HepG2 (cell line): ENCODE data around the gene LRRC3C. TPM values are rescaled to one million over a fixed set of nuclear protein-coding genes. Genes with fewer than 3 reads are reported as not detected.

Source experiments
- ESRRA ChIP-seq: sonication (generic); formaldehyde crosslinking; IDR thresholded peaks from 2 replicates; pipeline ENCODE4 v1.5.1; 2020; ENCODE audit warnings: mild to moderate bottlenecking, low read depth, missing genetic modification reagents
- FOXC1 ChIP-seq: sonication (generic); formaldehyde crosslinking; IDR thresholded peaks from 2 replicates; pipeline ENCODE4 v1.8.0; 2022; ENCODE audit warnings: mild to moderate bottlenecking, missing genetic modification reagents, borderline replicate concordance
- KAT7 ChIP-seq: IDR thresholded peaks from 2 replicates; pipeline ENCODE4 v1.6.1; 2018; ENCODE audit warnings: borderline replicate concordance, missing compliant biosample characterization
- MIXL1 ChIP-seq: IDR thresholded peaks from 2 replicates; pipeline ENCODE4 v1.6.1; 2016
- MYC ChIP-seq: sonication (generic); formaldehyde crosslinking; IDR thresholded peaks from 2 replicates; pipeline ENCODE4 v1.9.0; 2021; ENCODE audit warnings: missing genetic modification reagents, borderline replicate concordance
- NR2F2 ChIP-seq: IDR thresholded peaks from 2 replicates; pipeline ENCODE4 v1.6.1; 2012; ENCODE audit warnings: low read depth, inconsistent platforms, borderline replicate concordance
- NR2F6 ChIP-seq, 2 experiments: IDR thresholded peaks; 2 replicates each; pipeline ENCODE4 v1.6.1; 2016; ENCODE audit warnings: antibody characterized with exemption in 1 of 2, mild to moderate bottlenecking in 1 of 2
- NR3C1 ChIP-seq: sonication (generic); formaldehyde crosslinking; IDR thresholded peaks from 2 replicates; pipeline ENCODE4 v1.4.0; 2020; ENCODE audit warnings: missing genetic modification reagents
- PCBP2 ChIP-seq: fragments of 200-400 bp; formaldehyde crosslinking; optimal IDR thresholded peaks from 2 replicates; pipeline ENCODE3; 2018; ENCODE audit warnings: low read length, low read depth; ENCODE audit not compliant: poor library complexity, severe bottlenecking
- RARA ChIP-seq: IDR thresholded peaks from 2 replicates; pipeline ENCODE4 v1.6.1; 2016; ENCODE audit warnings: missing genetic modification reagents, missing compliant biosample characterization
- SALL1 ChIP-seq: sonication (generic); formaldehyde crosslinking; IDR thresholded peaks from 2 replicates; pipeline ENCODE4 v1.8.0; 2022; ENCODE audit warnings: mild to moderate bottlenecking, missing genetic modification reagents
- TEAD3 ChIP-seq: optimal IDR thresholded peaks from 2 replicates; pipeline ENCODE3; 2016; ENCODE audit warnings: borderline replicate concordance
- THAP11 ChIP-seq: IDR thresholded peaks from 2 replicates; pipeline ENCODE4 v1.6.1; 2016; ENCODE audit warnings: missing biosample characterization, missing genetic modification reagents
- ZFP36L1 ChIP-seq: sonication (generic); formaldehyde crosslinking; IDR thresholded peaks from 2 replicates; pipeline ENCODE4 v1.8.0; 2022; ENCODE audit warnings: mild to moderate bottlenecking, missing genetic modification reagents, moderate library complexity
- ZMYM2 ChIP-seq: sonication (generic); formaldehyde crosslinking; IDR thresholded peaks from 2 replicates; pipeline ENCODE4 v1.8.0; 2022; ENCODE audit warnings: mild to moderate bottlenecking, missing genetic modification reagents
- ZNF124 ChIP-seq: sonication (generic); formaldehyde crosslinking; IDR thresholded peaks from 2 replicates; pipeline ENCODE4 v1.4.0; 2020; ENCODE audit warnings: missing genetic modification reagents
- ZNF383 ChIP-seq: sonication (generic); formaldehyde crosslinking; IDR thresholded peaks from 2 replicates; pipeline ENCODE4 v1.4.0; 2020; ENCODE audit warnings: missing genetic modification reagents, mild to moderate bottlenecking, borderline replicate concordance
- ZNF737 ChIP-seq: sonication (generic); formaldehyde crosslinking; IDR thresholded peaks from 2 replicates; pipeline ENCODE4 v1.5.0; 2020; ENCODE audit warnings: missing genetic modification reagents, mild to moderate bottlenecking, borderline replicate concordance
- polyA plus RNA-seq, 8 experiments: library from polyadenylated mRNA; depleted of rRNA in 3 of 8; stranded (reverse) in 7 of 8; unstranded in 1 of 8; fragments of >200 nt; fragmentation: Illumina TruSeq in 4 of 8; extraction: Trizol in 4 of 8; gene quantifications; 2 replicates each; pipeline versions ENCODE4 v1.2.1 to v1.2.3, GENCODE V29; 2011 to 2016; ENCODE audit warnings: low read depth in 4 of 8, missing spikeins in 1 of 8, mixed read lengths in 1 of 8; ENCODE audit not compliant: insufficient read depth in 1 of 8
- total RNA-seq, 5 experiments: library from RNA; depleted of rRNA; stranded (reverse); fragments of >200 nt; fragmentation: Illumina TruSeq; extraction: Trizol; gene quantifications; 2 replicates each; pipeline ENCODE4 v1.2.3, GENCODE V29; 2016; ENCODE audit warnings: low read depth in 1 of 5
- TF ChIP-seq, protein P1 (sequence below): sonication (generic); formaldehyde crosslinking; IDR thresholded peaks from 2 replicates; pipeline ENCODE4; 2020; ENCODE audit warnings: missing genetic modification reagents, mild to moderate bottlenecking, borderline replicate concordance
- TF ChIP-seq, protein P2 (sequence below): sonication (generic); formaldehyde crosslinking; IDR thresholded peaks from 2 replicates; pipeline ENCODE4 v1.8.1; 2023; ENCODE audit warnings: missing genetic modification reagents, mild to moderate bottlenecking, borderline replicate concordance
- TF ChIP-seq, protein P3 (sequence below): sonication (generic); formaldehyde crosslinking; IDR thresholded peaks from 2 replicates; pipeline ENCODE4 v1.4.0; 2020; ENCODE audit warnings: mild to moderate bottlenecking, low read depth, missing genetic modification reagents
- TF ChIP-seq, protein P4 (sequence below): sonication (generic); formaldehyde crosslinking; IDR thresholded peaks from 2 replicates; pipeline ENCODE4 v1.5.1; 2020; ENCODE audit warnings: missing genetic modification reagents, mild to moderate bottlenecking, borderline replicate concordance
- TF ChIP-seq, protein P5 (sequence below): IDR thresholded peaks from 2 replicates; pipeline ENCODE4 v1.6.1; 2016; ENCODE audit warnings: missing genetic modification reagents, missing compliant biosample characterization

LRRC3C gene
- total and polyA plus RNA-seq, 2 of the 13 experiments (the other 11 are each of a cell fraction or from before 2014, with no cell fraction given) = 0.17 TPM; not detected in 1

DNA sequence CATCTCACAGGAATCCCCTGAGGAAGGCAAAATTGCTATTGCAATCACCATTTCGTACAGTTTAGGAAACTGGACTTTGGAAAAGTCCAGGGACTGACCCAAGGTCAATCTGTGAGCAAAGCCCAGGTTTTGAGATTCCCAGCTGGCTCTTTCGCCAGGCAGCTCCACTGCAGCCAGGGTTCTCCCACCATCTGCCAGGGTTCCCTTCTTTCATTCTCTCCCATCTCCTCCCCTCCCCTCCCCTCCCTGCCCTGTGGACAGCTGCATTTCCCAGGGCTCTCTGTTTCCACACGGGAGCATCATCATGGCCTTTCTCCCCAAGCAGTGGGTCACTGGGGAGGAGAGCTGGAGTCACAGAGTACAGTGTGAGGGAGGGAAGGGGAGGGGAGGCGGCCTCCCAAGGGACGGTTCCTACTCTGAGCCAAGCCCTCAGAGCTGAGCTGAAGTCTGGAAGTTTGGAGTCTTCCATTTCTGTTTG is 23.4 kb downstream of the LRRC3C start (continued):
- TF ChIP-seq, protein P1, sequence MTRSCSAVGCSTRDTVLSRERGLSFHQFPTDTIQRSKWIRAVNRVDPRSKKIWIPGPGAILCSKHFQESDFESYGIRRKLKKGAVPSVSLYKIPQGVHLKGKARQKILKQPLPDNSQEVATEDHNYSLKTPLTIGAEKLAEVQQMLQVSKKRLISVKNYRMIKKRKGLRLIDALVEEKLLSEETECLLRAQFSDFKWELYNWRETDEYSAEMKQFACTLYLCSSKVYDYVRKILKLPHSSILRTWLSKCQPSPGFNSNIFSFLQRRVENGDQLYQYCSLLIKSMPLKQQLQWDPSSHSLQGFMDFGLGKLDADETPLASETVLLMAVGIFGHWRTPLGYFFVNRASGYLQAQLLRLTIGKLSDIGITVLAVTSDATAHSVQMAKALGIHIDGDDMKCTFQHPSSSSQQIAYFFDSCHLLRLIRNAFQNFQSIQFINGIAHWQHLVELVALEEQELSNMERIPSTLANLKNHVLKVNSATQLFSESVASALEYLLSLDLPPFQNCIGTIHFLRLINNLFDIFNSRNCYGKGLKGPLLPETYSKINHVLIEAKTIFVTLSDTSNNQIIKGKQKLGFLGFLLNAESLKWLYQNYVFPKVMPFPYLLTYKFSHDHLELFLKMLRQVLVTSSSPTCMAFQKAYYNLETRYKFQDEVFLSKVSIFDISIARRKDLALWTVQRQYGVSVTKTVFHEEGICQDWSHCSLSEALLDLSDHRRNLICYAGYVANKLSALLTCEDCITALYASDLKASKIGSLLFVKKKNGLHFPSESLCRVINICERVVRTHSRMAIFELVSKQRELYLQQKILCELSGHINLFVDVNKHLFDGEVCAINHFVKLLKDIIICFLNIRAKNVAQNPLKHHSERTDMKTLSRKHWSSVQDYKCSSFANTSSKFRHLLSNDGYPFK = no peak
- TF ChIP-seq ESRRA (CRISPR knock-in tag) (0 out of 2 replicates have a peak, but pooled peaks have one; percentile 67), ZNF737 (CRISPR knock-in tag) (no peak), ZNF383 (CRISPR knock-in tag) (no peak), FOXC1 (CRISPR knock-in tag) (0 out of 2 replicates have a peak, but pooled peaks have one; percentile 5), SALL1 (CRISPR knock-in tag) (peak; percentile 11), TEAD3 (CRISPR knock-in tag) (peak; percentile 35), NR3C1 (no peak), ZNF124 (CRISPR knock-in tag) (no peak), KAT7 (CRISPR knock-in tag) (no peak), MIXL1 (CRISPR knock-in tag) (no peak), THAP11 (CRISPR knock-in tag) (0 out of 2 replicates have a peak, but pooled peaks have one; percentile 14), ZMYM2 (CRISPR knock-in tag) (no peak), PCBP2 (no peak), ZFP36L1 (CRISPR knock-in tag) (no peak), MYC (CRISPR knock-in tag) (no peak), NR2F6 (IDR thresholded peaks at IDR 0.05) (peak; percentile 35; the same call in 1 of the 2 replicates), NR2F6 (CRISPR knock-in tag; IDR thresholded peaks at IDR 0.05) (0 out of 2 replicates have a peak, but pooled peaks have one; percentile 22), RARA (CRISPR knock-in tag) (peak; percentile 11; the same call in 1 of the 2 replicates), NR2F2 (peak; percentile 47; the same call in 1 of the 2 replicates)
- TF ChIP-seq, protein P2, sequence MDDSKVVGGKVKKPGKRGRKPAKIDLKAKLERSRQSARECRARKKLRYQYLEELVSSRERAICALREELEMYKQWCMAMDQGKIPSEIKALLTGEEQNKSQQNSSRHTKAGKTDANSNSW (CRISPR knock-in tag) = no peak
- TF ChIP-seq, protein P3, sequence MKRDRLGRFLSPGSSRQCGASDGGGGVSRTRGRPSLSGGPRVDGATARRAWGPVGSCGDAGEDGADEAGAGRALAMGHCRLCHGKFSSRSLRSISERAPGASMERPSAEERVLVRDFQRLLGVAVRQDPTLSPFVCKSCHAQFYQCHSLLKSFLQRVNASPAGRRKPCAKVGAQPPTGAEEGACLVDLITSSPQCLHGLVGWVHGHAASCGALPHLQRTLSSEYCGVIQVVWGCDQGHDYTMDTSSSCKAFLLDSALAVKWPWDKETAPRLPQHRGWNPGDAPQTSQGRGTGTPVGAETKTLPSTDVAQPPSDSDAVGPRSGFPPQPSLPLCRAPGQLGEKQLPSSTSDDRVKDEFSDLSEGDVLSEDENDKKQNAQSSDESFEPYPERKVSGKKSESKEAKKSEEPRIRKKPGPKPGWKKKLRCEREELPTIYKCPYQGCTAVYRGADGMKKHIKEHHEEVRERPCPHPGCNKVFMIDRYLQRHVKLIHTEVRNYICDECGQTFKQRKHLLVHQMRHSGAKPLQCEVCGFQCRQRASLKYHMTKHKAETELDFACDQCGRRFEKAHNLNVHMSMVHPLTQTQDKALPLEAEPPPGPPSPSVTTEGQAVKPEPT = no peak
- TF ChIP-seq, protein P4, sequence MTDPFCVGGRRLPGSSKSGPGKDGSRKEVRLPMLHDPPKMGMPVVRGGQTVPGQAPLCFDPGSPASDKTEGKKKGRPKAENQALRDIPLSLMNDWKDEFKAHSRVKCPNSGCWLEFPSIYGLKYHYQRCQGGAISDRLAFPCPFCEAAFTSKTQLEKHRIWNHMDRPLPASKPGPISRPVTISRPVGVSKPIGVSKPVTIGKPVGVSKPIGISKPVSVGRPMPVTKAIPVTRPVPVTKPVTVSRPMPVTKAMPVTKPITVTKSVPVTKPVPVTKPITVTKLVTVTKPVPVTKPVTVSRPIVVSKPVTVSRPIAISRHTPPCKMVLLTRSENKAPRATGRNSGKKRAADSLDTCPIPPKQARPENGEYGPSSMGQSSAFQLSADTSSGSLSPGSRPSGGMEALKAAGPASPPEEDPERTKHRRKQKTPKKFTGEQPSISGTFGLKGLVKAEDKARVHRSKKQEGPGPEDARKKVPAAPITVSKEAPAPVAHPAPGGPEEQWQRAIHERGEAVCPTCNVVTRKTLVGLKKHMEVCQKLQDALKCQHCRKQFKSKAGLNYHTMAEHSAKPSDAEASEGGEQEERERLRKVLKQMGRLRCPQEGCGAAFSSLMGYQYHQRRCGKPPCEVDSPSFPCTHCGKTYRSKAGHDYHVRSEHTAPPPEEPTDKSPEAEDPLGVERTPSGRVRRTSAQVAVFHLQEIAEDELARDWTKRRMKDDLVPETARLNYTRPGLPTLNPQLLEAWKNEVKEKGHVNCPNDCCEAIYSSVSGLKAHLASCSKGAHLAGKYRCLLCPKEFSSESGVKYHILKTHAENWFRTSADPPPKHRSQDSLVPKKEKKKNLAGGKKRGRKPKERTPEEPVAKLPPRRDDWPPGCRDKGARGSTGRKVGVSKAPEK (CRISPR knock-in tag) = no peak
- TF ChIP-seq, protein P5, sequence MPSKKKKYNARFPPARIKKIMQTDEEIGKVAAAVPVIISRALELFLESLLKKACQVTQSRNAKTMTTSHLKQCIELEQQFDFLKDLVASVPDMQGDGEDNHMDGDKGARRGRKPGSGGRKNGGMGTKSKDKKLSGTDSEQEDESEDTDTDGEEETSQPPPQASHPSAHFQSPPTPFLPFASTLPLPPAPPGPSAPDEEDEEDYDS = no peak
